Measurements from ENCODE around the gene ELF1.
"Not testable (repeated sequence)": the region's sequence is repeated elsewhere in the genome, so short reads cannot be mapped to it uniquely, and the experiment has no call there.

The ELF1 gene

DNA sequence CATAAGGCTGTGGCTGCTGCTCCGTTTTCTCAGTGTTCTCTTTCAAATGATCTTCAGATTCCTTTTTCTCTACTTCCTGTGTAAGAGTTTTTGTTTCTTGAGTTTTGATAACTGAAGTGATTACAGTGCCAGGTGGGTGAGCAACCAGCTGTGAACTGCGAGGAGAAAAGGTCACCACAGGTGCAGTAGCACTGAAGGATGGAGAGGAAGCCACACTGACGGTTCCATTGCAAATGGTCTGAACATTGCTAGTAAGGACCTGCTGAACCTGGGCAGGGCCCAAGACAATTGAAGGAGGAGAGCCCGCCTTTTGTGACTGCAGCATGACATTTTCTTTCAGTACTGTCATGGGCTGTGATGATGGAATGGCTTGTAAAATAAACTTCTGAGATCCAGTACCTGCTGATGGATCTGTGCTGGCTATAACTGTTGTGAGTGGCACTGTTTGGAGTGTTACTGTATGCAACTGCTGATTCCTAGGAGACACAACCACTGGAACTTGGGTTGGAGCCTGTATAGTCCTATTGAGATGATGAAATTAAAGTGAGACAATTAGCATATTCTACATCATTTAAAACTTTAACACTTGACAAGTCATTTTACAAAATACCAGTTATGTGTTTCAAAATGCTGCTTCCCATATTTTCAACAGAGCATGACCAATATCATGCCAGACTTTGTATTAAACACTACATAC lies 85.5 kb downstream of the ELF1 start:
- no peak for DNase-seq (ENCODE audit: low read depth)

DNA sequence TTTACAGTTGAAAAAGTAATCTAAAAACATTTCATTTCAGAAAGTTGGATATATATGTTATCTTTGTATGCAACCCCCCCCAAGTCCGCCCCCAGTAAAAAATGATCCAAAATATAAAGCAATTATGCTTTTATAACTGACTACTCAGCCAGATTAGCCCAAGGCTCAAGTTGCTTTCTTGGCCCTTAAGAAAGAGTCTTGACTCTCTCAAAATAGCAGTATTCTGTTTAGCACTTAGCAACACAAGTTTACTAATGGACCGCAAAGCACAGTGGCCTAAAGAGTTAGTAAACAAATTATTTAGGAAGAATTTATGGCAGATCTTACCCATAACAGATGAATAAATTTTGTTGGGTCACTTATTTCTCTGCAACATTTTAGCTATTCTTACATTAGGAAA lies 86.9 kb downstream of the ELF1 start:
- no peak for DNase-seq (ENCODE audit: low read depth)

DNA sequence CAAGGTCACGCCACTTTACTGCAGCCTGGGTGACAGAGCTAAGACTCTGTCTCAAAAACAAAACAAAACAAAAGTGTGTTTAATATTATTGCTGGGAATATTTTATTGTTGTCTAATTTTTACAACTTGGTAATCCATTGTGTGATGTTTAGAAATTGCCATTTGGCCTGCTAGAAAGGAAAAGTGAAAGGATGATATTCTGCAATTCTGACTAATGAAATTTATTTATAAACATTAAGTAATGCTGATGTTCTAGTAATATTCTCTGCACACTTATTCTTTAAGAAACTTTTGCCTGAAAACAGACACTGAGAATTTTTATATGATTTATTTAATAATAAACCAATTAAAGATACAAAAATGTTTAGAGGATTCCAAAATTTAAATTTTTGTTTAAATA lies 87.4 kb downstream of the ELF1 start:
- DNase-seq (ENCODE audit: low read depth) = no peak

DNA sequence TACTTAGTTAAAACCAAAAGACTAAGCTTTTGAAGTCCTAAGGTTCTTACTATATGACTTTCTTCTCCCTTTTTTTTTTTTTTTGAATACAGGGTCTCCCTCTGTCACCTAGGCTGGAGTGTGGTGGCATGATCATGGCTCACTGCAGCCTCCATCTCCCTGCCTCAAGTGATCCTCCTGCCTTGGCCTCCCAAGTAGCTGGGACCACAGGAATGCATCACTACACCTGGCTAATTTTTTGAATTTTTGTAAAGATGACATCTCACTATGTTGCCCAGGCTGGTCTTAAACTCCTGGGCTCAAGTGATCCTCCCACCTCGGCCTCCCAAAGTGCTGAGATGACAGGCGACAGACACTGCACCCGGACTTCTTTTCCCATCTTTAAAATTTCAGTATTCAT lies 89.2 kb downstream of the ELF1 start:
- DNase-seq (ENCODE audit: low read depth) = not testable (repeated sequence)

DNA sequence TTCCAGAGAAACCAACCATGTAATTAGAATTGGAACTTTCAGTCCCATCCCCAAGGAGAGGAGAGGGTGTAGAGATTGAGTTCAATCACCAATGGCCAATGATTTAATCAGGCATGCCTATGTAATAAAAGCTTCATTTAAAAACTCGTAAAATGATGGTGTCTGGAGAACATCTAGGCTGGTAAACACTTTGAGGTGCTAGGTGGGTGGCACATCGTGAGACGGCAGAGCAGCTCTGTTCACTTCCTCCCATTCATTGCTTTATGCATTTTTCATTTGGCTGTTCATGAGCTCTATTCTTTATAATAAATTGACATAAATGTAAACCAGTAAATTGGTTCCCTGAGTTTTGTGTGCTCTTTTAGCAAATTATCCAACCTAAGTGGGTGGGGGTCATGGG lies 90.1 kb downstream of the ELF1 start:
- DNase-seq (ENCODE audit: low read depth) = no peak

DNA sequence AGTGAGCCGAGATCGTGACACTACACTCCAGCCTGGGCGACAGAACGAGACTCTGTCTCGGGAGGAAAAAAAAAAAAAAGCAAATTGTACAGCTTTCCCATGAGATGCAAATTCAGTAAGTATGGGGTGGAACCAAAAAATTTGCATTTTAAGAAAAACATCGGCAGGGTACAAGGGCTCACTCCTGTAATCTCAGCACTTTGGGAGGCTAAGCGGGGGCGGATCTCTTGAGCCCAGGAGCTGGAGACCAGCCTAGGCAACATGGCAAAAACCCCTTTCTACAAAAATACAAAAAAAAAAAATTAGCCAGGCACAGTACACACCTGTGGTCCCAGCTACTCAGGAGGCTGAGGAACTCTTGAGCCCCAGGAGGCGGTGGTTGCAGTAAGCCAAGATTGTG lies 91.2 kb downstream of the ELF1 start:
- no peak for DNase-seq (ENCODE audit: low read depth)

DNA sequence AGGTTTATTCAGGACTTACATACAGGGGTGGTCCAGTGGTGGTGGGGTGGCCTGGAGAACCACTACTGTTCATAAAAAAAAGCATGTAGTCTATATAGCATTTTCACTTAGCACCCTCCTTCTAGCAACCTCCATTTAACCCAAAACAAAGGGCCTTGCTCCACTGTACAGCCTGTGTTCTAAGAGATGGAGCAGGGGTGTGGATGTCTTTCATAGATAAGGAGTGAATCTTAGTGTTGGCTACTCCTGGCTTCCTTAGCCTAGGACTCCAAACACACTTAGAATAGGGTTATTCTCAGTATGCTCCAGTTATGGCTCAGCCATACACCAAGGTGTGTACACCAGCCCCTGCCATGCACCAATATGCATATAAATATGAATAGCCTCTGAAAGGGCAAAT lies 95.2 kb downstream of the ELF1 start:
- DNase-seq (ENCODE audit: low read depth) = no peak

DNA sequence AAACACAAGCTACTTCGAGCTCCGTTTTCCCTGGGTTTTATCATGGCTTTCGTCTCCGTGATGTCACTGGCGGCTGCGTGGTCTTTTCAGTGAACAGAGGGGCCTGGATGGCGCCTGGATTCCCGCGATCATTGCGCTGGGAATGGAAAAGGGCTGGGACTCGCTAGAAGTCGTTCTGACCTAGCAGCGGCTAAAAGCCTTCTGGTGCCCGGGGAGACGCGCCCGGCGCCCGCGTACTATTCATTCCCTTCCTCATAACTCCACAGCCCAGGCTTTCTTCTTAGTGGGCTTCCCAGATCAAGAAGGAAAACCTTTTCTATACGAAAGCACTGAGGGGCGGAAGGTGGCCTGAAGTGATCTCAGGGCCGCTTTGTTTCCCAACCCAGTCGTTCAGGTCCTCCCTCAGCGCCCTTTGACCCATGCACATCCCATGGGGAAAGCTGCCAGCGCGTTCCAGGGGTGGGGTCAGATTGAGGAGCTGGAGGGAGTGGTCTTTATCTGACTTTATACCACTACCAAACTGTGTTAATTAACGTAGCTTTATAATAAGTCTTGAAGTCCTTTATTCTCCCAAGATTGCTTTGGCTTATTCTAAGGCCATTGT lies 96.6 kb downstream of the ELF1 start:
- no peak for DNase-seq (ENCODE audit: low read depth)

DNA sequence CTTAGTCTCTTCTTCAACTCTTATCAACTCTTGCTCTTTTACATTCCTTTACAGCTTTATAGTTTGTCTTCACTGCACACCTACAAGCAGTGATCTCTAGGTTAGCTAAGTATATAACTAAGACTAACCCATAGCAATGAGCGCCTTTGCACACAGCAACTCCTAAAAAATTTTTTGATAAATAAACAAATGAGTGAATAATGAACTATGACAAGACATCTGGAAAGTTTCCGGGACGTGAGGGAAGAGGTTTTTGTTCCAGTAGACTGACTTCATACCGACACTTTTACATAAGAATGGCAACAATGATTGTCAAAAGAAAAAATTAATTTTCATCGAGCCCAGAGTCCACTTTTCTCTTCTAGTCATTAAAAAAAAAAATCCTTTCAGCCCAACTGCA lies 98.3 kb downstream of the ELF1 start:
- no peak for DNase-seq (ENCODE audit: low read depth)

DNA sequence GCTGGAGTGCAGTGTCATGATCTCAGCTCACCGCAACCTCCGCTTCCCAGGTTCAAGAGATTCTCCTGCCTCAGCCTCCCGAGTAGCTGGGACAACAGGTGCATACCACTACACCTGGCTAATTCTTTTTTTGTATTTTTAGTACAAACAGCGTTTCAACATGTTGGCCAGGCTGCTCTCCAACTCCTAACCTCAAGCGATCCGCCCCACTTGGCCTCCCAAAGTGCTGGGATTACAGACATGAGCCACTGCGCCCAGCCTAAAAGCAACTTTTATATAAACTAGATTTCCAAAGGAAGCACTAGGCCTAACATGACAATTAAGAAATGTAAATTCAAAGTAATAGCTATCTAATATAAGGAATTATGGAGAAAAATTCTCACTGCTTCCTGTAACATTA lies 99.2 kb downstream of the ELF1 start:
- not testable (repeated sequence) for DNase-seq (ENCODE audit: low read depth)

DNA sequence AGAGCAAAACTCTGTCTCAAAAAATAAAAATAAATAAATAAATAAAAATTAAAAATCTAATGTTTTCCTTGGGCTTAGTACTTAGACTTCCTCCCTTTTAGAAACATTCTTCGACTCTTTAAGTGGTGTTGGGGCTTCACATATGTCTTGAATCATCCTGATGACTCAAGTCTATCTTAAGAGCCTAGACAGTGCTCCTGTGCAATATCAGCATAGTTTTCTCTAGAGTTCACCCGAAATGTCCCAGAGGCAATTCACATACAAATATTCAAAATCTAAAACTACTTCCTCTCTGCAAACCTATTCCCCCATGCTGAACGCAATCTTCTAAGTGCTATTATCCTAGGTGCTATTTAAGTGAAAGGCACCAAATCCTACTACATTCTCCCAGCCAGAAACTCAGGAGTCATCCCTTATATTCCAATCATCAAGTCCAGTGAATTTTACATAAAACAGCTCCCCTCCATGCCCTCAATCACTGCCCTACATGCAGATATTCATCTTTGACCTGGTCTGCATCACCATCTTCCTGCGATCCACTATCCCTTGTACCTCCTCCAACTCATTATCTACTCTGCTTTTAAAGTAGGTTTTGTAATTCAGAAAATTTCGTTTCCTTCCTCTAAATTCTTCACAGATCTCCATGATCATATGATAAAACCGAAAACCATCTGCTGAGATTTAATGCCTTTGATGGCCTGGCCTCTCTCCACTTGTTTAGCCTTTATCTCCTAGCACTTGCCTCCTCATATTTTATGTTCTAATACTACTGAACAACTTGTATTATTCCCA lies 102.7 kb downstream of the ELF1 start:
- DNase-seq (ENCODE audit: low read depth) = no peak

DNA sequence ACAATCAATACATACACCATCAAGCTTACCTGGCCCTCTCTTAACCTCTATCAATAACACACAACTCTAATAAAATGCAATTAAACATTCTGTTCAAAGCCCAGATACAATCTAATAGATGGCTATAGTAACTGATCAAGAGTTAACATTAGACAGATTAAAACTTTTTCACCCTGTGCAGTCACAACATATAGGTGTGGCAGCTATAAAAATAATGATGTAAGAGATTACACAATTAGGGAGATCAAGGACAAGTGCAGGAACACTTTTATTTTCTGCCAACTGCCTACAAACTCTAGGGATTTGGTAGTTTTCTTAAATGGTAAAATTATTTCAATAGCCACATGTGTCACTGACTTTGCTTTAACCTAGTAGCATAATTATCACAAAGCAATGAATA lies 104.3 kb downstream of the ELF1 start:
- DNase-seq (ENCODE audit: low read depth) = not testable (repeated sequence)

DNA sequence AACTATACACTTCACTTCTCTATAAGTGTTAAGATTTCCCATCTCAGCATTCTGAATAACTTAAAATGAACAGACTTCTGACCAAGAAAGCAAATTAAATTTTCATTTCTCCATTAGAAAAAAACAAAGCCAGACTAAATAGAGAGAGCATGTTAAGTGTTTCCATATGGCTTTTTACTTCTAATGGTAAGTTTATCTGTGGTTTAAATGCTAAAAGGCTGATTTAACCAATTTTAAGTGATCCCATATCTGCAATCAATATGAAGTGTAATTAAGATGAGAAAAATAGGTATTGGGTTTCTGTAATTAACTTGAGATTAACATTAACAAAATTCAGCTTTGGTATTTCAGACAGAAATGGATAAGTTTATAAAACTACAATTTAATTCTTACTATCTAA lies 107.8 kb downstream of the ELF1 start:
- DNase-seq (ENCODE audit: low read depth) = no peak

DNA sequence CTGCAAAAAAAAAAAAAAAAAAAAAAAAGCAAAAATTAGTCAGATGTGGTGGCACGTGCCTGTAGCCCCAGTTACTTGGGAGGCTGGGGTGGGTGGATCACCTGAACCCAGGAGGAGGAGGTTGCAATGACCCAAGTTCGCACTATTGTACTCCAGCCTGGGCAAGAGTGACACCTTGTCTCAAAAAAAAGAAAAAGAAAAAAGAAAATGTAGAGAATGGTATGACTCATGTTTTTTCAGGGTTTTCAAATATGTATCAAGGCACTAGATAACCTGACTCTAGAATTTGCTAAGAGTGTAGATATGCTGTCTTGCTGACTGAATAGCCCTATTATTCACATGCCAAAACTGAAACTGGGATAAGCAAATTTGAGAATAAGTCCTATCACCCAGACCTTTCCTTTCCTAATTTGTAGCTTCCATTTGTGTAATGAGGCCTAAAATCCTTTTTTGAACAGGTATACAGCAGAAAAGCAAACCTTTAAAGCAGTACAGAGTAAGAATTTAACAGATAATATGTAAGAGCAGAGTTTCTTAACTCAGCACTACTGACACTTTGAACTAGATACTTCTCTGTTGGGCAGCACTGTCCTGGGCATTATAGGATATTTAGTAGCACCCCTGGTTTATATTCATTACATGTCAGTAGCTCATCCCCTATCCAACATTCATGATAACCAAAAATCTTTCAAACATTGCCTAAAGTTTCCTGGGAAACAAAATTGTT lies 108.6 kb downstream of the ELF1 start:
- DNase-seq (ENCODE audit: low read depth) = no peak

DNA sequence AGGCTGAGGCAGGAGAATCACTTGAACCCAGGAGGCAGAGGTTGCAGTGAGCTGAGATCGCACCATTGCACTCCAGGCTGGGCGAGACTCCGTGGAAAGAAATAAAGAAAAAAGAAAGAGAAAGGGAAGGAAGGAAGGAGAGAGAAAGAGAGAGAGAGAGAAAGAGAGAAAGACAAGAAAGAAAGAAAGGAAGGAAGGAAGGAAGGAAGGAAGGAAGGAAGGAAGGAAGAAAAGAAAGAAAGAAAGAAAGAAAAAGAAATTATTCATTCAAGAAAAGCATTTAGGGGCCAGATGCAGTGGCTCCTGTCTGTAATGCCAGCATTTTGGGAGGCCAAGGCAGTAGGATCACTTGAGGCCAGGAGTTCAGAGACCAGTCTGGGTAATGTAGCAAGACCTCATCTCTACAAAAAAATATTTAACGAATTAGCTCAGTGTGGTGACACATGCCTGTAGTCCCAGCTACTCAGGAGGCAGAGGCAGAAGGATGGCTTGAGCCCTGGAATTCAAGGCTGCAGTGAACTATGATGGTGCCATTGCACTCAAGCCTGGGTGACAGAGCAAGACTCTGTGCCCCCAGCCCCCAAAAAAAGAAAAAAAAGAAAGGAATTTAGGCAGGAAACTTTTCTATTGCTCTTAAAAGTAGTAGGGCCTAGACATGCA lies 109.4 kb downstream of the ELF1 start:
- not testable (repeated sequence) for DNase-seq (ENCODE audit: low read depth)

DNA sequence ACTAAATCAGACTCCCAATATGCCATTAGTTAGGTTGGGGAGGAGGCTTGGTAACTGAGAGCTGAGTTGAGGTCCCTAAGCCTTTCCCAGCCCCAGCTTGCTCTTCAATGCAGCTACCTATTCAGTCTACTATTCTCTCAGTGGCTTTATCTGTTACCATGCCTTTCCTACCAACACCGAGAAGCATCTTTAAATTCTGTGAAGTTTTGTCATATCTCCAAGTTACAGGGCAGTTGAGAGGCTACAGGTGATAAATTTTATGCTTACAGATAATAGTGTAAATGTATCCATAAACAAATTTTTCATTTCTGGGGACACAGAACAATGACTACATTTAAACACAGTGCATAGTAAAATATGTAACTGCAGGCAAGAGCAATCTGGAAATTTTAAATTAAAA lies 110.6 kb downstream of the ELF1 start:
- DNase-seq (ENCODE audit: low read depth) = no peak

DNA sequence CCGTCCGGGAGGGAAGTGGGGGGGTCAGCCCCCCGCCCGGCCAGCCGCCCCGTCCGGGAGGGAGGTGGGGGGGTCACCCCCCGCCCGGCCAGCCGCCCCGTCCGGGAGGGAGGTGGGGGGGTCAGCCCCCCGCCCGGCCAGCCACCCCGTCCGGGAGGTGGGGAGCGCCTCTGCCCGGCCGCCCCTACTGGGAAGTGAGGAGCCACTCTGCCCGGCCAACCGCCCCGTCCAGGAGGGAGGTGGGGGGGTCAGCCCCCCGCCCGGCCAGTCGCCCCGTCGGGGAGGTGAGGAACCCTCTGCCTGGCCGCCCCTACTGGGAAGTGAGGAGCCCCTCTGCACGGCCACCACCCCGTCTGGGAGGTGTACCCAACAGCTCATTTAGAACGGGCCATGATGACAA lies 118.1 kb downstream of the ELF1 start:
- DNase-seq (ENCODE audit: low read depth) = not testable (repeated sequence)

DNA sequence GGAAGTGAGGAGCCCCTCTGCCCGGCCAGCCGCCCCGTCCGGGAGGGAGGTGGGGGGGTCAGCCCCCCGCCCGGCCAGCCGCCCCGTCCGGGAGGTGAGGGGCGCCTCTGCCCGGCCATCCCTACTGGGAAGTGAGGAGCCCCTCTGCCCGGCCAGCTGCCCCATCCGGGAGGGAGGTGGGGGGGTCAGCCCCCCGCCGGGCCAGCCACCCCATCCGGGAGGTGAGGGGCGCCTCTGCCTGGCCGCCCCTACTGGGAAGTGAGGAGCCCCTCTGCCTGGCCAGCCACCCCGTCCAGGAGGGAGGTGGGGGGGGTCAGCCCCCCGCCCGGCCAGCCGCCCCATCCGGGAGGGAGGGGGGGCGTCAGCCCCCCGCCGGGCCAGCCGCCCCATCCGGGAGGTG lies 118.5 kb downstream of the ELF1 start:
- DNase-seq (ENCODE audit: low read depth) = not testable (repeated sequence)

DNA sequence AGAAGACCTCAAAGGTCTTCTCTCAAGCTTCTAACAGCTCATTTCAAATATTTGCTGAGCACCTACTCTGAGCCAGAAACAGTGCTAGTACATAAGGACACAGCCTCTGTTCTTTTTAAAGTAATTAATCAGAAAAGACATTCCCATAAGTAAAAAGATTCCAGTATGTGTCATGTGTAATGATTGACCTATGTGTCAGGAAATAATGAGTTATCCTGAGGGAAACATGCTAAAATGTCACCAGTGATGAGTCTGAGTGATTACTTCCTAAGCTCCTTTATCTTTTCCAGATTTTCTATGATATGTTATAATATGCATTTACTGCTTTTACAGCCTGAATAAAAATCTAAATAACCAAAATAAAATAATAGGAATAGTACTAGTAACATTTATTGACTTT lies 122.1 kb downstream of the ELF1 start:
- DNase-seq (ENCODE audit: low read depth) = no peak

DNA sequence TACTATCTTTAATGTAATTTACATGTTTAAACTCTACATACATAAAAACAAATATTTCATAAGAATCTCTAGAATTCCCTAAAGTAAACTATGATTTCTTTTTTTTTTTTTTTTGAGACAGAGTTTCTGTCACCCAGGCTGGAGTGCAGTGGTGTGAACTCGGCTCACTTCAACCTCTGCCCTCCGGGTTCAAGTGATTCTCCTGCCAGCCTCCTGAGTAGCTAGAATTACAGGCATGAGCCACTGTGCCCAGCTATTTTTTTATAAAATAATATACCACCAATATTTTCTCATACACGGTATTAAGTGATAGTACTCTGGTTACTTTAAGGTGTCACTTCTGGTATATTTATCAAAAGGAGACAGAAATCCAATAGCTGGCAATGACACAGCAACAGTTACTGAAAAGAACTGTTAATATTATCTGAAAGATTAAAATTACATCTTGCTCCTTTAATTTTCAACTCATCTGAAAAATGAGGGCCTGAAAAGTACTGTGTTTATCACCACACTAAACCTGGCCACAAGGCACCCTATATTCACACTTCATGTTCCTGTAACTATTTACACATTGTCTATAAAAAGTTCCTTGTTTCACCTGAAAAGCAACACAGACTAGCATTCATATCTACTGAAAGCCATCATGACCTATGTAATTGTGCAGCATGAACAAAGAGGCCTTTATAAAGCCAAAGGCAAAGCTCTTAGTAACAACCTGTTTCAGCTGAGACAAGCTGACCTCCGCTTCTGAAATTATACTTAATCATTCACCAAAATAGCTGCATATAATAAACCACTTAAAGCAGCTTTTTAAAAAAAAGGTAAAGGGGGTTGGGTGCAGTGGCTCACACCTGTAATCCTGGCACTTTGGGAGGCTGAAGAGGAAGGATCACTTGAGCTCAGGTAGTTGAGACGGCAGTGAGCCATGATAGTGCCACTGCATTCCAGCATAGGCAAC lies 123.6 kb downstream of the ELF1 start:
- DNase-seq (ENCODE audit: low read depth) = no peak

DNA sequence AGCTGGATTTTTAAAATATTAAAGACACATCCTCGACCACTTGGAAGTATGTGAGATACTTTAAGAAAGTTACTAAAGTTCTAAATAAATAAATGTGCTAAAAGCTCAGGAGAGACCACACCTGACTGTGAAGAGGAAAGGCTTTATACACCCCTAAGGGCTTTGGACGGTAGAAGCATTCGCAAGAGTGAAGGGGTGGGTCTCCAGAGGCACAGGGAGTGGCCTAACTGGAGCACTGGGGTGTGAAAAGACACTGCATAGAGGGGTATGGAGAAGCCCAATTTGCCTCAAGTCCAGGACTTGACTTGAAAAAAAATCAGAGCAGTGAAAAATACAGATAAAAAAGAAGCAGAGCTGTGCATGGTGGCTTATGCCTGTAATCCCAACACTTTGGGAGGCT lies 125.5 kb downstream of the ELF1 start:
- DNase-seq (ENCODE audit: low read depth) = not testable (repeated sequence)

Data from activated T-cell treated with anti-CD3 and anti-CD28 coated beads for 1 hour (primary cell).